NT2/D1 (cell line): ENCODE measurements around the gene C5orf15.

Experiments used
- DNase-seq: peaks from one replicate; pipeline ENCODE4 v3.0.0-alpha.2; 2011; ENCODE audit warnings: low read depth, low spot score
- H3K27me3 ChIP-seq: 2 replicates; pipeline ENCODE4 v1.6.0; 2011; ENCODE audit warnings: mild to moderate bottlenecking; ENCODE audit not compliant: insufficient read length, insufficient read depth
- H3K36me3 ChIP-seq: 2 replicates; pipeline ENCODE4 v1.6.1; 2011; ENCODE audit warnings: mild to moderate bottlenecking, low read length, mixed read lengths; ENCODE audit not compliant: insufficient read depth, insufficient read length
- H3K4me1 ChIP-seq: 2 replicates; pipeline ENCODE4 v1.5.1; 2011; ENCODE audit not compliant: insufficient read depth, insufficient read length
- H3K4me3 ChIP-seq: 2 replicates; pipeline ENCODE4 v1.5.1; 2011; ENCODE audit warnings: low read depth; ENCODE audit not compliant: insufficient read length
- H3K9ac ChIP-seq: 2 replicates; pipeline ENCODE4 v1.6.0; 2011; ENCODE audit warnings: low read depth; ENCODE audit not compliant: insufficient read length
- H3K9me3 ChIP-seq: 2 replicates; pipeline ENCODE4 v1.5.1; 2011; ENCODE audit warnings: mild to moderate bottlenecking, low read length; ENCODE audit not compliant: insufficient read depth
- SUZ12 ChIP-seq: IDR thresholded peaks from 2 replicates; pipeline ENCODE4 v1.6.1; 2011; ENCODE audit not compliant: insufficient read length, insufficient read depth; ENCODE audit errors: extremely low read depth
- YY1 ChIP-seq: IDR thresholded peaks from 2 replicates; pipeline ENCODE4 v1.6.1; 2011; ENCODE audit not compliant: insufficient read length, insufficient read depth
- ZNF274 ChIP-seq: IDR thresholded peaks from 2 replicates; pipeline ENCODE4 v1.6.1; 2011; ENCODE audit warnings: mild to moderate bottlenecking, low read depth, low read length

Gene C5orf15

DNA sequence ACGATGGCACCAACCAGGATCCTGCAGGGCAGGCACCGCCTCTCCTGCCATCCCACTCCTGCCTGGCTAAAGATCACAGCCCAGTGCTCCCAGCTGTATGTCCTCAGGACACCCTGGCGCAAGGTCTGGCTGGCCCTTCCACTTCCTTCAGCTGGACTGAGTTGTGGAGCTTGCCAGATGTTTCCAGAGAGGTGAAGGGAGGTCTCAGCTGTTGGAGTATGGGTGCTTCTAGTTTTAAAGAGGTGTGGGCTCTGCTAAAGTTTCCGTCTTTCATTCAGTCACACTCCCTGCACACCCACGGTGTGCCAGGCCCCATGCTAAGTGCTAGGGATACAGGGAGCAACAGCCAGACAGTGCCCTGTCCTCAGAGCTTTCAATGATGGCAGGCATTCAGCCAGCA, 34.1 kb downstream of the C5orf15 start:
- no peaks in the 10 kb centered on the region for H3K4me1 ChIP-seq
- H3K9me3 ChIP-seq = peaks cover 11% of the 10 kb centered on the region
- no peak overlapping the region for H3K4me3 ChIP-seq
- DNase-seq = no peak
- no peaks in the 10 kb centered on the region for H3K36me3 ChIP-seq
- no peak for TF ChIP-seq SUZ12
- TF ChIP-seq ZNF274 = no peak
- no peak for TF ChIP-seq YY1
- no peak overlapping the region for H3K9ac ChIP-seq
- no peaks in the 10 kb centered on the region for H3K27me3 ChIP-seq

DNA sequence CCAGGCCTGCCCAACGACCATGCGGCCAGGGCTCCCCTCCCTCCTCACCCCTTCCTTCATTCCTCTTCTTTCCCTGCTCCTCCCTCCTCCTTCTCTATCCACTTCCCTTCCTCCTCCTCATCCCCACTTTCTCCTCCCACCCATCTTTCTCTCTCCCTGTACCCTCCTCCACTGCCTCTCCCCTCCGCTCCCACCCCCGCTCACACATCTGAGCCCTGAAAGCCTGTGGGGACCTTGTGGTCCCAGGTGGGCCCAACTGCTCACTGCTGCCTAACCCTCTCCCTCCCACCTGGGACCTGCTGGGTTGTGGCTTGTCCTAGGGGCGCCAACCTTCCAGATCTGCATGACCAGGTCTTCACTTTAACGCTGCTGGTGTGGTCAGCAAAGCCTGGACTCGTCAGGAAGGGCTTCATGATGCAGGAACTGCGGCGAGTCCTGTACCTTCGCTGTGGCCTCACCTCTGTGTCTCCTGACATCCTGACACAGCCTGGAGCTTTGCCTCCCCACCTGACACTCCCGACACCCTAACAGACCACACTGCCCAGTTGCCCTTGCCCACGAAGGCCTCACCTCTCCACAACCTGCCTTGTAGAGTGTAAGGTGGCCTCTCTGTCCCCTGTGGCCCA, 34.6 kb downstream of the C5orf15 start:
- peaks cover 11% of the 10 kb centered on the region for H3K9me3 ChIP-seq
- no peaks in the 10 kb centered on the region for H3K4me1 ChIP-seq
- H3K9ac ChIP-seq = no peak overlapping the region
- no peak overlapping the region for H3K4me3 ChIP-seq
- H3K27me3 ChIP-seq = no peaks in the 10 kb centered on the region
- DNase-seq = no peak
- TF ChIP-seq SUZ12 = no peak
- TF ChIP-seq ZNF274 = no peak
- no peak for TF ChIP-seq YY1
- H3K36me3 ChIP-seq = no peaks in the 10 kb centered on the region

DNA sequence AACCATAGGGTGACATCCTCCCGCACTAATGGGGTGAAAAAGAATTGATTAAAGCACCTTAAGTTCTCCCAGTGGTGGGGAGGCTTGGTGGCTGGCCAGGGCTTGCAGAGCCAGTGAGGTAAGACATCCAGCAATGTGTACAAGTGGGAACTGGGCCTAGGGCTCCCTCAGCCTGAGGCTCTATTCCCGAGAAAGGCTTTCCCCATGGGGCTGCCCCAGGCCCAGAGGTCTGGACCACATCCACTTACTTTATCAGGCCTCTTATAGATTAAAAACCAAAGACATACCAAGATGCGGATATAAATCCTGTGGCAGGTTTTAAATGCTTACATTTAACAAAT, 35.3 kb downstream of the C5orf15 start:
- no peaks in the 10 kb centered on the region for H3K36me3 ChIP-seq

DNA sequence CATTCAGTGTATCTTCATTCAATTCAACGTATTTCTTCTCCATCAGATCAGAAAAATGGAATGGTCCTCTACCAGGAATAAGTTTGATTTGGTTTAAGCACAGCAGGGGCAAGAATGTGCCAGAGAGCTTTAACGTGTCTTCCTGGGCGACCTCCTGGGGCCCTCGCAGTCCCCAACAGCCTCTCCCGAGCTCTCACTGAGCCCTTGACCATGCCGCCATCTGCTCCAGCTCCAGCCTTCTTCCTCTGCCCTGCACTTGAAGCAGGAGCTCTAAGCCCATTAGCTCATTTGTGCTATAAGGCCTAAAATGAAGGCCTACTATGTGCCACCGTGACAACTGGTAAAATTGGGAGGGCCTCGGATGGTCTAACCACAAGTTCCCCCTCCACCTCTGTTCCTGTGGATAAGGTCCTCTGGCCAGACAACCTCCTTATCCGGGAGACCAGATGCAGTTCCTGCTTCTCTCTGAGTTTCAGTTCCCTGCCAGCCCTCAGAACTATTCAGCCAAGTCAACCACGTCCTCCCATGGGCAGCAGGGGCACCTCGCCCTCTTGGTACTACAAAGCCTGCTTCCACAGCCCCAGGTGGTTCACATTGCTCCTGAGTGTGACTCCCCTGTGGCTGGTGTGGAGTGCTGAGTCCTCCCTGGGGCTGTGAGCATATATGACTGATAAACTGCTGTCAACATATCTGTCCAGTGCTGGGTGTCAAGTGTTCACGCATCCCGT, 35.8 kb downstream of the C5orf15 start:
- Histone ChIP-seq H3K4me1 (no peaks in the 10 kb centered on the region), H3K4me3 (no peak overlapping the region), H3K9ac (no peak overlapping the region), H3K27me3 (no peaks in the 10 kb centered on the region), H3K36me3 (no peaks in the 10 kb centered on the region), H3K9me3 (peaks cover 11% of the 10 kb centered on the region)
- no peak for DNase-seq
- no peak for TF ChIP-seq ZNF274
- TF ChIP-seq YY1 = no peak
- no peak for TF ChIP-seq SUZ12

More for the DNA sequence above, 35.3 kb downstream of the C5orf15 start:
- Histone ChIP-seq H3K9ac (no peak overlapping the region), H3K9me3 (peaks cover 11% of the 10 kb centered on the region), H3K4me3 (no peak overlapping the region), H3K4me1 (no peaks in the 10 kb centered on the region), H3K27me3 (no peaks in the 10 kb centered on the region)
- no peak for DNase-seq
- TF ChIP-seq SUZ12 = no peak
- no peak for TF ChIP-seq YY1
- TF ChIP-seq ZNF274 = no peak

DNA sequence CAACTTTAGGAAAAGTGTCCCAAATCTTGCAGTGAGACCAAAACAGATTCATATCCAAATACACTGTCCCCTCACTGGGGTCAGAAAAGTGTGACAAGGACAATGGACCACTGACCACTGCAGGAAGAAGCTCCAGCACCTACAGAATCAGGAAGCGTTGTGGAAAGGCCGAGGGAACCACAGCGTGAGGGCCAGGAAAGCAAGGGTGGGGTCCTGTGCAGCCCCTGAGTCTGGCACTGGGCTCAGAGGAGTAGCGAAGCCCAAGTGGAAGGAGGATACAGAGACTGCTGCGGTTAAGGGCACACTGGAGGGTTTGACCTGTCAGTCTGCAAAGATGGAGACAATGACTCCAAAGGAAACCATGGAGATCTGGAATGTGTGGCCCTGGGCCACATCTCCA, 36.9 kb downstream of the C5orf15 start:
- H3K4me3 ChIP-seq = no peak overlapping the region
- TF ChIP-seq ZNF274 = no peak
- no peak for TF ChIP-seq YY1
- no peak for TF ChIP-seq SUZ12

DNA sequence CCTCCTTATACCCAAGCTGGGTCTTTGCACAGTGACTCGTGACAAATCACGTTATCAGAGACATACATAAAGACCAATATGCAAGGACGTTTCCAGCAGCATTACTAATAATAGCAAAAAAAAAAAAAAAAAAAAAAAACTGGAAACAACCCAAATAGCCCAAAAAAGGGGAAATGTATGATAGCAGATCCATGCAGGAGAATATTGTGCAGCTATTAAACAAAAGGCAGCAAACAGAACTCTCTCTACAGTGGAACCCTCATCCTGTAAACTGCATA, 37.7 kb downstream of the C5orf15 start:
- Histone ChIP-seq H3K4me1 (peaks cover 11% of the 10 kb centered on the region), H3K9ac (no peak overlapping the region), H3K4me3 (no peak overlapping the region), H3K27me3 (no peaks in the 10 kb centered on the region), H3K9me3 (0 out of 2 replicates have a peak, but pooled peaks cover 3% of the 10 kb centered on the region), H3K36me3 (no peaks in the 10 kb centered on the region)
- no peak for DNase-seq
- no peak for TF ChIP-seq YY1
- no peak for TF ChIP-seq SUZ12
- no peak for TF ChIP-seq ZNF274

More for the DNA sequence above, 36.9 kb downstream of the C5orf15 start:
- Histone ChIP-seq H3K4me1 (peaks cover 4% of the 10 kb centered on the region), H3K9ac (no peak overlapping the region), H3K36me3 (no peaks in the 10 kb centered on the region), H3K9me3 (peaks cover 11% of the 10 kb centered on the region), H3K27me3 (no peaks in the 10 kb centered on the region)
- no peak for DNase-seq

DNA sequence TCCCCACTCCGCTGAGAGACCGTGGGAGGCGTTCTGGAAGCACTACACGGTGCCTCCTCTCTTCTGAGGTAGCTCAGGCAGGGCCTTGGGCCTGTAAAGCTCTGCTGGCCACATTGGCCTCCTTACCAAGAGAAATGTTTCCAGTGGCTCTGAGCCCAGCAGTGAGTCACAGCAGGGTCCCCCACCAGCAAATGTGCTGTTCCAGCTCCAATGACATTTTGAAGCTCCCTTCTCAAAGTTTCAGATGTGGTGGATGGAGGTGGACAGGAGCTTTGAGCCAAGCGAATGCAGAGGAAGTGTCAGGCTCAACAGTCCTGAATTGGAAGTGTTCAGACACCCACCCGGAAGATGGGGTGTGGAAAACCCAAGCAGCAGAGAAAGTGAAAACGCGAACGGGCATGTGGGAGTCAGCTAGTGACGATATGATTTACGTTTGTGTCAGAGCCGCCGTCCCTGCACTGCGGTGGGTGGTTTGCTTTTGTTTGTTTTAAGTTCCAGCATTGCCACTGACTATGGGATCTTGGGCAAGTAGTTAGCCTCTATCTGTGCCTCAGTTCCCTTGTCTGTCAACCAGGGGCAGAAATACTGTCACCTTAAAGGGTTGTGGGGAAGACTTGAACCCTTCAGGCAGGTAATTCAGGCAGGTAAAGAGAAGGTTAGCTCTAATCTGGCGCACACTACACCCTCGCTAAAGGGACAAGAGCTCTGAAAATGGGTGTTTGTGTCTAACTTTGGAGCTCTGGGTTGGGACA, 38.2 kb downstream of the C5orf15 start:
- H3K4me3 ChIP-seq = no peak overlapping the region
- no peaks in the 10 kb centered on the region for H3K27me3 ChIP-seq
- no peaks in the 10 kb centered on the region for H3K9me3 ChIP-seq
- H3K9ac ChIP-seq = no peak overlapping the region
- H3K36me3 ChIP-seq = no peaks in the 10 kb centered on the region
- TF ChIP-seq ZNF274 (no peak), YY1 (no peak), SUZ12 (no peak)
- peaks cover 11% of the 10 kb centered on the region for H3K4me1 ChIP-seq
- DNase-seq = no peak
